ENCODE data around the gene DRC7.

DNA sequence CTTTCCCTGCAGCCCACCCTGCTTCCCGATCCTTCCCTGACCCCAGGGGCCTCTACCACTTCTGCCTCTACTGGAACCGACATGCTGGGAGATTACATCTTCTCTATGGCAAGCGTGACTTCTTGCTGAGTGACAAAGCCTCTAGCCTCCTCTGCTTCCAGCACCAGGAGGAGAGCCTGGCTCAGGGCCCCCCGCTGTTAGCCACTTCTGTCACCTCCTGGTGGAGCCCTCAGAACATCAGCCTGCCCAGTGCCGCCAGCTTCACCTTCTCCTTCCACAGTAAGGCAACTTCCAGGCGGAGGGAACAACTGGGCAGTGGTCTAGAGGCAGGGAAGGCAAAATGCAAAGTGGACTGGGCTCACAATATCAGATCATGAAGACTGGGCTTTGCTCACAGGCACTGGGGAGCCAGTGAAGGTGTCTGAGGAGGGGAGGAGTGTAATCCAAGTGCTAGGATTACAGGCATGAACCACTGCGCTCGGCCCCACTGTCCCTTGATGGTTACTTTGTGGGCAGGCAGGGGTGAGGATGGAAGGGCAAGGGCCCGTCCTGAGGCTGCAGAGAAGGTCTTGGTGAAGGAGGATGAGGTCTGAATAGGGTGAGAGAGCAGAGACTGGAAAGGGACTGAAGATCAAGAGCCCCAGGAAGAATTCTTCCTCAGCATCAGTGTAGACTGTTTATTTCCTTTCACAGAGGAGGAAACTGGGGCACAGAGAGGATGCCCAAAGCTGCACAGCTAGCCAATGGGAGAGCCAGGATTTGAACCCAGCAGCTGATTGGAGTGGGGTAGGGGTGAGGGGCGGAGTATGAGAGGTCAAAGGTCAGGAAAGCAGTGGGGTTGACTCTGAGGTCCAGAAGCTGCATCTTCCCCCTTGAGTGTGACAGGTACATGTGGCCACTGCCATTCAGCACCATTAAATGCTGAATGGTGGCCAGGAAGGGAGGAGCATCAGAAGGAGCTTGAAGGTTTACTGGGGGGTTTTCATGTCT lies 43.0 kb upstream of the DRC7 start:
- TF ChIP-seq CTCF (IDR thresholded peaks at IDR 0.05; ENCODE audit: low read depth, low read length, poor library complexity, severe bottlenecking): no peak
- no peak for TF ChIP-seq EZH2phosphoT487 (IDR thresholded peaks at IDR 0.05; ENCODE audit: borderline replicate concordance, low read length)

Data from DOHH2 (cell line).